Mucosa of stomach (tissue), 1 donor: ENCODE results near the gene PARD3.

ENCODE experiments used
- H3K27me3 ChIP-seq: one replicate; pipeline ENCODE4 v1.7.0; 2013; ENCODE audit warnings: mild to moderate bottlenecking, low read length; ENCODE audit not compliant: control insufficient read depth, insufficient read depth
- H3K36me3 ChIP-seq: one replicate; pipeline ENCODE4 v1.7.0; 2013; ENCODE audit warnings: low read length; ENCODE audit not compliant: control insufficient read depth, insufficient read depth
- H3K4me1 ChIP-seq: one replicate; pipeline ENCODE4 v1.7.0; 2013; ENCODE audit warnings: mild to moderate bottlenecking, low read length; ENCODE audit not compliant: control insufficient read depth, insufficient read depth
- H3K4me3 ChIP-seq: one replicate; pipeline ENCODE4 v1.7.0; 2013; ENCODE audit warnings: low read length
- H3K9ac ChIP-seq: one replicate; pipeline ENCODE4 v1.7.0; 2013; ENCODE audit warnings: mild to moderate bottlenecking, low read length, moderate library complexity
- H3K9me3 ChIP-seq: one replicate; pipeline ENCODE4 v1.7.0; 2013; ENCODE audit warnings: mild to moderate bottlenecking, low read length, moderate library complexity; ENCODE audit not compliant: control insufficient read depth
- donor health status: Pancreatic carcinoma.

PARD3 gene

GRCh38 chr10:34223658-34224057 lies 591.4 kb downstream of the PARD3 start:
- Histone ChIP-seq H3K36me3 (no peaks in the 10 kb centered on the region), H3K9ac (no peak overlapping the region), H3K4me1 (peaks cover 11% of the 10 kb centered on the region), H3K27me3 (no peaks in the 10 kb centered on the region), H3K9me3 (no peaks in the 10 kb centered on the region), H3K4me3 (no peak overlapping the region)

DNA sequence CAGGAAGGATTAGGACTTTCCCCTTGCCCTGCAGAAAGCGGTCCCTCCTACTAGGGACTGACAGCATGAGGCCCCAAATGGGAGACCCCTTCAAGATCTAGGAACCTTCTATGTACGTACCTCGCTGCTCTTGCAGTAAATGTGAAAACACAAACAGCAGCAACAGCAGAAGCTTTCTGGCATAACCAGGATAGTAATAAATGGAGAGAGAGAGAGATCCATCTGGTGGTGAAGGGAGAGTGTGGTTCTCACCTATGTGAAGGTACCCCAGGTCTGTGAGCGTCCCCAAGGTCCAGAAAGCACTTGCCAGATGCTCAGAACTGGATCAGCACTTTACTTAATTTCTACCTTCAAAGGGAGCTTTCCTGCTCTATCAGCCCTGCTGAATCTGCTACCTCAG lies 592.7 kb downstream of the PARD3 start:
- H3K4me1 ChIP-seq: peaks cover 11% of the 10 kb centered on the region
- no peaks in the 10 kb centered on the region for H3K27me3 ChIP-seq
- H3K4me3 ChIP-seq: no peak overlapping the region
- no peaks in the 10 kb centered on the region for H3K36me3 ChIP-seq
- H3K9me3 ChIP-seq: no peaks in the 10 kb centered on the region
- H3K9ac ChIP-seq: no peak overlapping the region

DNA sequence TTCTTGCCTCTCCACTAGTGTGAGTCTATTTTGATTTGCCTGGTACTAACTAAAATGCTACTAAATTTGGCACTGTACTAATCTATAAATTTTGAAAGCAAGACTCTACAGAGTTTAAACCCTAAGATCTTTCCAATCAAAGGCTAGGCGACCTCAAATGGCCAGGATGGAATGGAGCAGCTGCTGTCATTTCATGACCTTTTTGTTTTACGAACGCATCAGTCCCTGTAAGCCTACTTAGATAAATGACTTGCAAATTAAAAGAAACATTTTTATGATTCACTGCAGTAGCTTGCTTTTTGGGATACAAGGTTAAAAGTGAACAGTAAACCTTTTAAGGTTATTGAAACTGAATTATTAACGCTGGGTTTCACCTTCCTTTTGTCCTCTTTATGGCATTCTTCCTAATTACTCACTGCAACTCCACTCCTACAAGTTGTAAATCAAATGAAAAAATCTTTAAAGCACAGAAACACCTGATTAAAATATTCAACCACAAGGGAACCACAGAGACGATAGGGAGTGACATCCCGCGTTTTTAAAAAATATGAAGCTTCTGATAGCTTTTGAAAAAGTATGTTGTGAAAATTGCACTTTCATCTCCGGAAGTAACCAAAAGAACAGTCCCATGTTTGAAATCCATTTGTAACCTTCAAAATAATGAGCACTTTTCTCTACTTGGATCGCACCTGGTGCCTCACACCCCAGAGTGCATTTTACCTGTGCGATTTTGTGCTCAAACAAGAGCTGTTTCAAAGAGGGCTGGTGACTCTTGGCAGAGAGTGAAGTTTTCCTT lies 595.1 kb downstream of the PARD3 start:
- Histone ChIP-seq H3K36me3 (no peaks in the 10 kb centered on the region), H3K9ac (no peak overlapping the region), H3K4me1 (peaks cover 18% of the 10 kb centered on the region), H3K27me3 (no peaks in the 10 kb centered on the region), H3K9me3 (no peaks in the 10 kb centered on the region), H3K4me3 (no peak overlapping the region)

GRCh38 chr10:34217524-34217923 lies 597.6 kb downstream of the PARD3 start:
- no peak overlapping the region for H3K4me3 ChIP-seq
- no peaks in the 10 kb centered on the region for H3K36me3 ChIP-seq
- H3K27me3 ChIP-seq: no peaks in the 10 kb centered on the region
- peaks cover 16% of the 10 kb centered on the region for H3K4me1 ChIP-seq
- H3K9me3 ChIP-seq: no peaks in the 10 kb centered on the region
- H3K9ac ChIP-seq: no peak overlapping the region

GRCh38 chr10:34216348-34216945 lies 598.6 kb downstream of the PARD3 start:
- no peaks in the 10 kb centered on the region for H3K27me3 ChIP-seq
- peaks cover 20% of the 10 kb centered on the region for H3K4me1 ChIP-seq

GRCh38 chr10:34213805-34214197 lies 601.3 kb downstream of the PARD3 start:
- Histone ChIP-seq H3K9me3 (no peaks in the 10 kb centered on the region), H3K27me3 (no peaks in the 10 kb centered on the region), H3K4me1 (peaks cover 20% of the 10 kb centered on the region), H3K36me3 (no peaks in the 10 kb centered on the region), H3K4me3 (no peak overlapping the region), H3K9ac (no peak overlapping the region)

More at GRCh38 chr10:34216348-34216945, 598.6 kb downstream of the PARD3 start:
- no peaks in the 10 kb centered on the region for H3K9me3 ChIP-seq
- no peak overlapping the region for H3K4me3 ChIP-seq
- H3K36me3 ChIP-seq: no peaks in the 10 kb centered on the region
- no peak overlapping the region for H3K9ac ChIP-seq

GRCh38 chr10:34213193-34213804 lies 601.8 kb downstream of the PARD3 start:
- Histone ChIP-seq H3K27me3 (no peaks in the 10 kb centered on the region), H3K4me1 (peaks cover 20% of the 10 kb centered on the region), H3K9ac (no peak overlapping the region), H3K9me3 (no peaks in the 10 kb centered on the region), H3K36me3 (no peaks in the 10 kb centered on the region), H3K4me3 (no peak overlapping the region)

DNA sequence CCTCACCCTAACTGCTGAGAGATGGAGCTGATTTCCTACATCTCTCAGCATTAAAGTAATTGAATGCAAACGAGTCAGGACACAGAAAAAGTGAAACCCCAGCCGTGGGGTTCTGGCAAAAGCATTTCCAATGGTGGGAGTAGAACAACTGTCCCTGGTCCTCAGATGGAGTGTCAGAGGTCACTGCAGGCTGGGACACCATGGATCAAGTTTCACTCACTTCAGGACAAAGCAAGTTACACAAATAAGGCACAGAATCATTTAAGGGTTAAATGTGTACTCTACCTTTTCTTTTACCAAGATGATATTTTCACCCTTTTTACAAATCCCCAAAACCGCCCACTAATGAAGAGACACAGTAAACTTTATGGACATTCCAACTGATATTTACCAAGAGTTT lies 607.8 kb downstream of the PARD3 start:
- peaks cover 16% of the 10 kb centered on the region for H3K4me1 ChIP-seq
- H3K9ac ChIP-seq: no peak overlapping the region
- H3K9me3 ChIP-seq: no peaks in the 10 kb centered on the region
- no peaks in the 10 kb centered on the region for H3K36me3 ChIP-seq
- no peaks in the 10 kb centered on the region for H3K27me3 ChIP-seq
- H3K4me3 ChIP-seq: no peak overlapping the region

- peaks cover 13% of the 10 kb centered on the region for H3K4me1 ChIP-seq
- H3K9ac ChIP-seq: no peak overlapping the region
- no peak overlapping the region for H3K4me3 ChIP-seq
- H3K27me3 ChIP-seq: no peaks in the 10 kb centered on the region
- no peaks in the 10 kb centered on the region for H3K36me3 ChIP-seq
- H3K9me3 ChIP-seq: no peaks in the 10 kb centered on the region
Observed at GRCh38 chr10:34206935-34207268, 608.2 kb downstream of the PARD3 start.

- no peaks in the 10 kb centered on the region for H3K36me3 ChIP-seq
- H3K9ac ChIP-seq: no peak overlapping the region
- H3K4me1 ChIP-seq: peaks cover 13% of the 10 kb centered on the region
- no peak overlapping the region for H3K4me3 ChIP-seq
- no peaks in the 10 kb centered on the region for H3K27me3 ChIP-seq
- H3K9me3 ChIP-seq: no peaks in the 10 kb centered on the region
Observed at GRCh38 chr10:34206078-34206934, 608.8 kb downstream of the PARD3 start.

DNA sequence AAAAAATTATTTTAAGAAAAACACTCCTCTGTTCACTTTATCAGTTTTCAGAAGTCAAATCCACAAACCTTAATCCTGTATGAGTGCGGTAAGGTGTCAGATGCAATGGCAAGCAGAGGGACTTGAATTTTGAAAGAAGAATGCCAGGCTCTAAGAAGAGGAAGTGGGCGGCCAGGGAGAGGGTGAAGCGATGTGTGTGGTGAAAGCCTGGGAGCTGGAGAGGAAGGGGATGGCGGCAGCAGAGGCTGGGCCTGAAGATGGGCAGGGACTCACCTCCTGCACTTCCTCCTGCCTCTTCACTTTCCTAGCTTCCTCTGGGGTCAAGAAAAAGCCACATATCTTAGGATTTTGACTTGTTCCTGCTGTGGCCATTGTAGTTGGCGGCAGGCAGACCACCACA lies 609.6 kb downstream of the PARD3 start:
- H3K27me3 ChIP-seq: no peaks in the 10 kb centered on the region
- no peaks in the 10 kb centered on the region for H3K36me3 ChIP-seq
- H3K4me3 ChIP-seq: no peak overlapping the region
- H3K9ac ChIP-seq: no peak overlapping the region
- peaks cover 13% of the 10 kb centered on the region for H3K4me1 ChIP-seq
- H3K9me3 ChIP-seq: no peaks in the 10 kb centered on the region
